MG63 (cell line): ENCODE data around the gene RALY. TPM values are rescaled to one million over a fixed set of nuclear protein-coding genes. Genes with fewer than 3 reads are reported as not detected.

Source experiments
- DNase-seq: peaks from one replicate; pipeline ENCODE4 v3.0.0-alpha.2; 2020
- H3K27me3 ChIP-seq: fragments of 250-450 bp; sonication (Bioruptor Pico); 2 replicates; pipeline ENCODE4 v1.5.1; 2020; ENCODE audit warnings: mild to moderate bottlenecking, moderate library complexity
- H3K36me3 ChIP-seq: fragments of 250-450 bp; sonication (Bioruptor Pico); 2 replicates; pipeline ENCODE4 v1.5.1; 2020; ENCODE audit warnings: mild to moderate bottlenecking, moderate library complexity
- H3K4me3 ChIP-seq: fragments of 250-450 bp; sonication (Bioruptor Pico); 2 replicates; pipeline ENCODE4 v1.5.1; 2020; ENCODE audit warnings: mild to moderate bottlenecking, moderate library complexity
- H3K9me3 ChIP-seq: fragments of 250-450 bp; sonication (Bioruptor Pico); 2 replicates; pipeline ENCODE4 v1.5.1; 2020; ENCODE audit warnings: mild to moderate bottlenecking, moderate library complexity
- total RNA-seq: library from RNA; depleted of rRNA; stranded (reverse); fragments of >200 nt; shearing (Covaris generic); gene quantifications from 2 replicates; pipeline ENCODE4 v1.2.3, GENCODE V29; 2014; ENCODE audit warnings: low replicate concordance

Gene RALY
- total RNA-seq, 1 experiment from 2014 or later, result 241 TPM

DNA sequence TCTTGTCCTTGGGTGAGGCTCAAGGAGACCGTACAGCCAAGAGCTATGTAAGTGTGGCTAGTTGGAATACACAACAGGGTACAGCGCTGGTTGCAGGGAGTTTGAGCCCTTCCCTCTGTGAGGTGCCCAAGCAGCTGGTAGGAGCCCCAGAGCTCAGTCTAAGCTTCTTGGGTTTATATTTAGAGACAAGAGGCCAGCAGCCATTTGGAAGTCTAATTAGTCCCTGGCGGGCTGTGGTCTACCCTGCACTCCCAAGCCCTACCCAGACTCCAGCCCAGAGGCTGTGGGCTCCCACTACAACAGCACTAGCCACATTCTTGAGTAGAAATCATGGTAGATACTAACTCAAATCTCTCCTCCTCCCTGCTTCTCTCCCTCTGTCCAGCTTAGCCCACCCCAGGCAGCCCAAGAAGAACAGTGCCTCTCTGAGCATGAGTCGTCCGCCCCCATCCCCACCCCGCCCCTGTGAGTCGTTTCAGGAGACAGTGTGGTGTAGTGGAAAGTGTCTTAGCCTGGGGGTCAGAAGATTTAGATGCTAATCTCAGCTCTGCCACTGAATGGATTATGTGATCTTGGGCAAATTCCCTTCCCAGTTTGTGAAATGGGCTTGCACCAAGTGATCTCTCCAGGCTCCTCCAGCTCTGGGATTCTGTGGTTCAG is 80.5 kb downstream of the RALY start:
- Histone ChIP-seq H3K4me3 (no peak overlapping the region), H3K9me3 (no peaks in the 10 kb centered on the region), H3K36me3 (peaks cover 29% of the 10 kb centered on the region), H3K27me3 (no peaks in the 10 kb centered on the region)
- DNase-seq, result peak; percentile 51

DNA sequence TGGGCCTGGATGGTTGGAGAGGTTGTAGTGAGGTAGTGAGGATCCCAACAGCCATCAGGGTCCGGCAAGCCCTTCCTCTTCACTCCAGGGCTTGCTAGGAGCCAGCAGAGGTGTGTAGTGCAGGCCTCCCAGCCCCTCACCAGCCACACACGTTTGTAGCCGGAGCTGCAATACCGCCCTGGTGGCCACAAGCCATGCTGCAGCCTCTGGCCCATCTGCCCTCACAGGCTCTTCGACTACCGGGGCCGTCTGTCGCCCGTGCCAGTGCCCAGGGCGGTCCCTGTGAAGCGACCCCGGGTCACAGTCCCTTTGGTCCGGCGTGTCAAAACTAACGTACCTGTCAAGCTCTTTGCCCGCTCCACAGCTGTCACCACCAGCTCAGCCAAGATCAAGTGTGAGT is 81.9 kb downstream of the RALY start:
- no peak for DNase-seq
- Histone ChIP-seq H3K27me3 (no peaks in the 10 kb centered on the region), H3K4me3 (no peak overlapping the region), H3K36me3 (peaks cover 32% of the 10 kb centered on the region), H3K9me3 (no peaks in the 10 kb centered on the region)

DNA sequence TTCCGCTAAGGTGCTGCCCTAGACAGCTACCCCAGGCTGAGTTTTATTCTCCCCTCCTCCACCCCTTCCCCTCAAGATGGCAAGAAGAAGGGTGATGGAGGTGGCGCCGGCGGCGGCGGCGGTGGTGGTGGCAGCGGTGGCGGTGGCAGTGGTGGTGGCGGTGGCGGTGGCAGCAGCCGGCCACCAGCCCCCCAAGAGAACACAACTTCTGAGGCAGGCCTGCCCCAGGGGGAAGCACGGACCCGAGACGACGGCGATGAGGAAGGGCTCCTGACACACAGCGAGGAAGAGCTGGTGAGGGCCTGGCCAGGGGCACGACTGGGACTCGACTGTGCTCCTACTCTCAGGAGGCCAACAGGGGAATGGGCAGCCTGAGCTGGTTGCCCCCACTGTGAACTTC is 83.2 kb downstream of the RALY start:
- Histone ChIP-seq H3K36me3 (peaks cover 38% of the 10 kb centered on the region), H3K4me3 (no peak overlapping the region), H3K27me3 (no peaks in the 10 kb centered on the region), H3K9me3 (no peaks in the 10 kb centered on the region)
- no peak for DNase-seq

DNA sequence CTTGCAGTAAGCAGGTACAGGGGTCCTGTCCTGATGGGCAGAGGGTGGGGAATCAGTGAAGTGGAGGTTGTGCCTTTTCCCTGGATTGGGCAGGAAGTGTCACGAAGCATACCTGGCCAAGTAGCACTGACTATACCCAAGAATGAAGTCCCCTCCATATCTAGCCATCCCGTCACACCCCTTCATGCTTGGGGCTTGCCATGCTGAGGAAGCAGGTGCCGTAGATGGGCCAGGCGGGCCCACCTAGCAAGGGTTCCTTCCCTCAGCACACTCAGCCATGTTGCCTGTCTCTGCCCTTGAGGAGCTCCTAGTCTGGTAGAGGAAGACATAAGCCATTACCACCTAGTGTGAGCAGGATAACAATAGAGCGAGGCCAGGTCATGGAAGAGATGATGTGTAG is 84.8 kb downstream of the RALY start:
- Histone ChIP-seq H3K27me3 (no peaks in the 10 kb centered on the region), H3K9me3 (no peaks in the 10 kb centered on the region), H3K4me3 (no peak overlapping the region), H3K36me3 (peaks cover 33% of the 10 kb centered on the region)
- DNase-seq, result no peak

DNA sequence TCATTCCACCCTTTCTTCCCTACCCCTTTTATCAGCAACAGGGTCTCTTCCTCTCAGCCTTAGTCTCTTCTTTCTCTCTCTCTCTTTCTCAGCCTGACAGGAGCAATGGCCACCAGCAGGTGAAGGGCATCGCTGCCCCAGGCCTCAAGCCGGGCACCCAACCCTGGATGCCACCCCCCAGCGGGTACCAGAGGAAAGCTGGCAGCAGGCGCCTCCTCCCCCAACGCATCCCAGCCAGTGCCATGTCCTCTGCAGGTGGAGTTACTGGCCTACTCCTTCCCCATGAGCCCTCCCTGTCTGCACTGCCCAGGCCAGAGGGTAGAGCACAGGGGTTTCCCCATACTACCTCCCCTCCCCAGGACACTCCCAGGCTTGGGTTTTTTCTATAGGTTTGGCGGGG is 86.1 kb downstream of the RALY start:
- peaks cover 37% of the 10 kb centered on the region for H3K36me3 ChIP-seq
- DNase-seq, result no peak
- no peaks in the 10 kb centered on the region for H3K9me3 ChIP-seq
- H3K27me3 ChIP-seq, result no peaks in the 10 kb centered on the region
- no peak overlapping the region for H3K4me3 ChIP-seq

DNA sequence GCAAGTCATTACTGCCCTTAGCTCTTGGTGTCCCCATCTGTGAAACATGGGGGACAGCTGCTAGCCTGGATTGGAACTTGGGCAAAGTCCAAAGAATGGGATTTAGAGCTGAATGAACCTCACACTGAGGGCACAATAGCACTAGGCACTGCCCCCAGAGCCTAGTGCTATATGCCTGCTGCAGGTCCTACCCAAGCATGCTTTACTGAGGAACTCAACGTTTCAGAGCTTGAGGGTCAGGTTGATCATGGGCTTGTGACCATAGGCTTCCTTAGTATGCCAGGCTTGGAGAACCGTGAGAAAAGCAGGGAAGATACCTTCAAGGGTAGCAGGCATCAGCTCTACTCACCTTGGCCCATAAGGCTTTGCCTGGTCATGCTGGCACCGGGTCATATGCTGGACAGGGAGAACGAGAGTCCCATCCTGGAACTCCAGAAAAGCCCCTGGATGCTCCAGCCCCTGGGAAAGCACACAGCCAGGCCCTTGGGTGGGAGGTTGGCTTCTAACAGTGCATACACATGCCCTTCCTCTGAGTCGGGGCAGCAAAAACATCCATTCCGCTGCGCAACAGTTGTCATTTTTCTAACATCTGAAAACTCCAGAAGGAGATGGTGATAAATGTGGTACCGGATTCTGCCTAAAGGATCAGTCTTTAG is 88.6 kb downstream of the RALY start:
- Histone ChIP-seq H3K36me3 (peaks cover 50% of the 10 kb centered on the region), H3K4me3 (no peak overlapping the region), H3K27me3 (no peaks in the 10 kb centered on the region), H3K9me3 (no peaks in the 10 kb centered on the region)
- DNase-seq, result no peak

DNA sequence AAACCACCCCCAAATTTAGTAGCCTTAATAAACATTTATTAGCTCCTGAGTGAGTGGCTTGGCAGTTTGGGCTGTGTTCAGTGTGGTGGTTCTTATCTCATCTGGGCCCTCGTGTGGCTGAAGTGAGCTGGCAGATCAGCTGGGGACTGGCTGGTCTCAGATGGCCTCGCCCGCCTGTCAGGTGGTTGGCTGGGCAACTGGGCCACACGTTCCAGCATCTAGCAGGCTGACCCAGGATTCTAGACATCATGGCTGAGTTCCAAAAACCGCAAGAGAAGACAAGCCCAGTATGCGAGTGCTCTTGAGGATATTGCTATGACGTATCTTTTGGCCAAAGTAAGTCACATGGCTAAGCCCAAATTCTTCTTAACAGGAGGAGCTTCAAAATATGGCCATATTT is 89.4 kb downstream of the RALY start:
- no peak overlapping the region for H3K4me3 ChIP-seq
- peak; percentile 86 for DNase-seq
- H3K9me3 ChIP-seq, result no peaks in the 10 kb centered on the region
- H3K36me3 ChIP-seq, result peaks cover 53% of the 10 kb centered on the region
- no peaks in the 10 kb centered on the region for H3K27me3 ChIP-seq

DNA sequence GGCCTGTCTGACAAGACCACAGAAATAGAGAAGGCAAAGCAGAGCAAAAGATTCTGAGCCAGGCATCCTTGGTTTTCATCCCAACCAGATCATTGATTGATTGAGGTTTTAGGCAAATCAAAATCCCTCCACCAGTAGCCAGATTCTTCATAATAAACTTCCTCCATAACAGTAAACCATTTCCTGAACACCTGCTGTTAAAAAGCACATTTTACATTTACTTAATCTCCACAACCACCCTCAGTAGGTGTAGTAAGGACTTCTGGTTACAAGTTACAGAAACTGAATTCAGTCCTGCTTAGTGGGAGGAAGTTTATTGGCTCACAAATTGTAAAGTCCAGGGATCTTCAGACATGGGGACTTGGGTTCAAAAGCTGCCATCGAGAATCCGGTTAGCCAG is 90.1 kb downstream of the RALY start:
- Histone ChIP-seq H3K36me3 (peaks cover 53% of the 10 kb centered on the region), H3K9me3 (no peaks in the 10 kb centered on the region), H3K27me3 (no peaks in the 10 kb centered on the region), H3K4me3 (no peak overlapping the region)
- no peak for DNase-seq

DNA sequence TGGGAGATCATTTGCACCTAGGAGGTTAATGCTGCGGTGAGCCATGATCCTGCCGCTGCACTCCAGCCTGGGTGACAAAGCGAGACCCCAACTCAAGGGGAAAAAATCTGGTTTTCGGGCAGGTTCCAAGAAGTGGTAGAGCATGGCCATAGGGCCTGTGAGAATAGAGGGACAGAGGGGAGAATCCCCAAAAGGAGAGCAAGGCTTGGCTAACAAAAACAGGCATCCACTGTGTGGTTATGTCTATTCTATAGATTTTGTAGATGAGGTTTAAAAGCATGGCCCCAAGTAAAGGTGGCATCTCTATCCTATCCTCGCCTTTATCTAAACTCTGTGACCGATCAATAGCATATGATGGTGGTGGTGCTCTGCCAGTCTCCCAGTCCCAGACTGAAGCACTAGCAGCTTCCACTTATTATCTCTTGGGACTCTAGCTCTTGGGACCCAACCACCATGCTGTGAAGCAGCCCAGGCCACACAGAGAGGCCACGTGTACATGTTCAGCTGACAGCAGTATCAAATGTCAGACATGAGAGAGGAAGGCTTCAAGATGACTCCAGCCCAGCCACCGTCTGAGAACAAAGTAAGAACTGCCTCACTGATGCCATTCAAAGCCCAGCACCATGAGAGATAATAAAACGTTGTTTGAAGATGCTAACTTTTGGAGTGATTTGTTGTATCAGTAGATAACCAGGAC is 90.7 kb downstream of the RALY start:
- no peaks in the 10 kb centered on the region for H3K9me3 ChIP-seq
- no peak overlapping the region for H3K4me3 ChIP-seq
- no peak for DNase-seq
- no peaks in the 10 kb centered on the region for H3K27me3 ChIP-seq
- H3K36me3 ChIP-seq, result peaks cover 56% of the 10 kb centered on the region

DNA sequence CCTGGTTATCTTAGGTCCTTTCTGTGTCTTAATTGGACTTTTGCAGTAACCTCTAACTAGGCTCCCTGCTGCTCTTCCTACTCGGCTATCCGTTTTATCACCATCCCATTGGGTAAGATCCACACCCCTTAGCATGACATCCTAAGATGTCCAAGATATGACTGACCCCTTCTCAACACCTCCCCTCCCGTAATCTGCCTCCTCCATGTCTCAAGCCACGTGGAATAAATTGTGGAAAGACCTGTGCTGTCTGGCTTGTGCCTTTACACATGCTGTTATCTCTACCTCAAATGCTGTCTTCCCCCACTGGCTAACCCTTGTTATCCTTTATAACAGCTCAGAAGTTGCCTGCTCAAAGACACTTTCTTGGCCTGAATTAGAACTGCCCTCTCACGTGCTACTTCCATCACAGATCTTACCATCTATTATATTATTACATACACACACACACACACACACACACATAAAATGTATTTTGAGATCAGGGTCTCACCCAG is 91.9 kb downstream of the RALY start:
- Histone ChIP-seq H3K9me3 (no peaks in the 10 kb centered on the region), H3K36me3 (peaks cover 67% of the 10 kb centered on the region), H3K4me3 (no peak overlapping the region), H3K27me3 (no peaks in the 10 kb centered on the region)
- no peak for DNase-seq

DNA sequence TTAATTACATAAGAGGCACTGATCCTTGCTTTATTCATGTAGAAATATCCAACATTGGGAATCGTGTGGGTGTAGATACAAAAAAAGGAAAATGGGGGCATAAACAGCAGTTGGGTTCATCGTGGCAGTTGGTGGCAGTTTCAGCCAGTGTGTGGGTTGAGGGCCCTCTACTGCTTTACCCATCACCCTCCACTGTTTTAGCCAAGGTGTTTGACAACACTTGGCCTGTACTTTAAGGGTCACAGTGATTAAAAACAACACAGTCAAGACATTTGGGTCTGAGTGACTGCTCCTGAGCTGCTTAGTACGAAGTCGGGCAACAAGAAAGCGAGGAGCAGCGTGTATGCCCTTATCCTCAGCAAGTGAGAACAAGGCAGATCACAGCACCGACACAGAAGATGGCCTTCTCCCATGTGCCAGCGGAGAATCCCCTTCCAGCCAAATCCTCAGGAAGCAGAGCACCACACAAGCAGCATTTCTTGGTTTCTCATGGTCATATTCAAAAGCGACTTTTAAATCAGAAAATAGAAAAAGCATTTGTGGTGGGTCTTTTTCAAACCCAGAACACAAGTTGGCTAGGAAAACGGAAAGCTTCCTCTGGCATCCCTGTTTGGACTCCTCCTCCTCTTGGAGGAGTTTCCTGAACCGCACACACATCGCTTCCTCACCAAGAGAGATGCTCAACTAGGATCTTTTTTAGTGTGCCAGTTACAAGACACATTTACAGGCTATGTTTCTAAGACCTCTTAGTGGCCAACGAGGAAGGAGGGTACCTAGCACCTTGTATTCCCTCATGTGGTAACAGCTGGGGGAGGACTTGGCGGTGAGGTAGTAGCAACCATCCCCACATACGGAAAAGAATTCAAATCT is 94.8 kb downstream of the RALY start:
- Histone ChIP-seq H3K4me3 (no peak overlapping the region), H3K36me3 (peaks cover 83% of the 10 kb centered on the region), H3K27me3 (no peaks in the 10 kb centered on the region), H3K9me3 (no peaks in the 10 kb centered on the region)
- DNase-seq, result no peak

DNA sequence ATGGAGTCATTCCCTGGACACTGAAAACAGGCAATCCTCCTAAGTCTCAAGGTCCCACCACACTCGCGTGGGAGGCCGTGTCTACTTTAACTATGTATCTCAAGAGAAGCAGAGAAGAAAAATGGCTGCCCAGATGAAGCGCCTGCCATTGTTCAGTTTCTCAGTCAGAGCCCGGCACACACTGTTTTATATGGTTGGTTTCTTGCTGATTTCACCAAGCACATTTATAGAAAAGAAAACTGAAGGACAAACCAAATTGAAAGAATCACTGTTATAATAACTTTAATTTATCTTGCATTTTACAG is 95.4 kb downstream of the RALY start:
- Histone ChIP-seq H3K36me3 (peaks cover 88% of the 10 kb centered on the region), H3K9me3 (no peaks in the 10 kb centered on the region), H3K4me3 (no peak overlapping the region), H3K27me3 (no peaks in the 10 kb centered on the region)
- no peak for DNase-seq

DNA sequence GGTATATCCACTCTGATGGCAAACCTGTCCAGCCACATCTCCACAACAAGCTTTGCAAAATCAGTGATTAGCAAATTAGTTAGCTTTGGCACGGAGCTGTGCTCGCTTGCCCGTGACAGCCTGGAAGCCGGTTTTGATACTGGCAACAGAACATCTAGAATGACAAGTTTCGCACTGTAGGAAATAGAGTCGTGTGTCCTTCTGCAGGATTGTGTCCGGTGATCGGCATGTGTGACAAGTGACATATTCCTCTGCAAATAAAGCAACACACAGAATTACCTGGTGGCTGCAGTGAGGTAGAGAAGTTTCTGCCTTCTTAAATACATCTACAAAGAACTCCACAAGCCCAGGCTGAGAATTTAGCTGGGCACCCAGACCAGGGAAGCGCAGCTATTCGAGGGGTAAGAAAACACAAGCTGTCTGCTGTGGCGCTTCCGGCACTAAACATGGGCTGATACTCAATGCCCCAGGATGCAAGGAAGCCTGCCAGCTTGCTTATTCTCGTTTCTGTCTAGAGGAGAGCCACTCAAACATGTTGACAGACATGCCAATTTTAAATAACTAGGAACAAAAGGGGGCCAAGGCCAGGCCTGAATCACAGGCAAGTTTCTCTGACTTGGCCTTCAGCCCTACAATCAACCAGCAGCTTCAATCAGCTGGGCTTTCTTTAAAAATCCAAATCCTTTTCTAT is 96.1 kb downstream of the RALY start:
- Histone ChIP-seq H3K36me3 (peaks cover 91% of the 10 kb centered on the region), H3K9me3 (no peaks in the 10 kb centered on the region), H3K27me3 (no peaks in the 10 kb centered on the region), H3K4me3 (no peak overlapping the region)
- DNase-seq, result no peak

DNA sequence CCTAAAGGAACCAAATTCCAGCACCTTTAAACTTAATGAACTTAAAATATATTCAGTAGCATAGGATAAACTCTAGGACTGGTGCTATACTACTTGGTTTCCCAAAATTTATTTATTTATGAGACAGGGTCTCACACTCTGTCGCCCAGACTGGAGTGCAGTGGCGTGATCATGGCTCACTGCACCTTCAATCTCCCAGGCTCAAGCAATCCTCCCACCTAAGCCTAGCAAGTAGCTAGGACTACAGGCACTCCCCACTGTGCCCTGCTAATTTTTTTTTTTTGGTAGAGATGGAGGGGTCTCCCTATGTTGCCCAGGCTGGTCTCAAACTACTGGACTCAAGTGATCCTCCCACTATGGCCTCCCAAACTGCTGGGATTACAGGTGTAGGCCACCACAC is 96.9 kb downstream of the RALY start:
- Histone ChIP-seq H3K27me3 (no peaks in the 10 kb centered on the region), H3K4me3 (no peak overlapping the region), H3K9me3 (no peaks in the 10 kb centered on the region), H3K36me3 (peaks cover 94% of the 10 kb centered on the region)
- DNase-seq, result no peak

DNA sequence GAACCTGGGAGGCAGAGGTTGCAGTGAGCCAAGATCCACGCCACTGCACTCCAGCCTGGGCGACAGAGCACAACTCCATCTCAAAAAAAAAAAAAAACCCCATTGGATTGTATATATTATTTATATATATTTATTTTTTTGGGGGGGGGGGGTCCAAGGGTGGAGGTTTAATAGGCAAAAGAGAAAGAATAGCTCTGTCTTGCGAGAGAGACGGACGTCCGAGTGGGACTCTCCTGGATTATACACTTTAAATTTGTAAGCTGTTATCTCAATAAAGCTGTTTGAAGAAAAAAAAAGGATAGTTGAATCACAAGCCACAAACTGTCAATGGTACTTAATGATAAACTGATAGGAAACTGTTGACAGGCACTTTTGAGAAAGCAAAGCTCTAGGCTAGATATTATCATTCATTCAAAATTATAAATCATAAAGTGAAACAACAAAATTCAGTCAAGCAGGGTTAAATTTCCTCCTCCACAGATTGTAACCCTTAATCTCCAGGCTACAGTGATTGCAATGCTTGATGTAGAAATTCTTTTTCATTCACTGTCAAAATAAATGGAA is 98.0 kb downstream of the RALY start:
- H3K27me3 ChIP-seq, result no peaks in the 10 kb centered on the region

DNA sequence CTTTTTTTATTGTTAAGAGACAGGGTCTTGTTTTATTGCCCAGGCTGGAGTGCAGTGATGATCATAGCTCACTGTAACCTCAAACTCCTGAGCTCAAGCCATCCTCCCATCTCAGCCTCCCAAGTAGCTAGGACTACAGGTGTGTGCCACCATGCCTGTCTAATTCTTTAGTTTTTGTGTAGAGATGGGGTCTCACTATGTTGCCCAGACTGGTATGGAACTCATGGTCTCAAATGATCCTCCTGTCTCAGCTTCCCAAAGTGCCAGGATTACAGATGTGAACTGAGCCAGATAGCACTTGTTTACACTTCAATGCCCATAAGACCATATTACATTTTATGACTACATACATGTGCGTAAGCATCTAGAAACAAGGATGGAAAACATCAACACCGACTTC is 100.2 kb downstream of the RALY start:
- H3K36me3 ChIP-seq, result peaks cover 98% of the 10 kb centered on the region
- H3K27me3 ChIP-seq, result no peaks in the 10 kb centered on the region
- no peak overlapping the region for H3K4me3 ChIP-seq
- DNase-seq, result no peak
- H3K9me3 ChIP-seq, result no peaks in the 10 kb centered on the region

More for the DNA sequence above, 98.0 kb downstream of the RALY start:
- peaks cover 94% of the 10 kb centered on the region for H3K36me3 ChIP-seq
- H3K9me3 ChIP-seq, result no peaks in the 10 kb centered on the region
- no peak overlapping the region for H3K4me3 ChIP-seq
- no peak for DNase-seq
